CD14-positive monocyte (primary cell): Measurements from ENCODE around the gene TMOD3. TPM values are rescaled to one million over a fixed set of nuclear protein-coding genes. Genes with fewer than 3 reads are reported as not detected.

ENCODE experiments used
- DNase-seq, 3 donors: peaks; one replicate each; pipeline ENCODE4 v3.0.0-alpha.2; 2011 to 2022
- H2AFZ ChIP-seq: 2 replicates; pipeline ENCODE4 v1.6.0; 2012; ENCODE audit warnings: mild to moderate bottlenecking, low read depth, low read length, inconsistent platforms; ENCODE audit not compliant: insufficient read depth, poor library complexity, severe bottlenecking
- H3K27ac ChIP-seq, 2 donors: 1 replicate in 1 of 2; 2 replicates in 1 of 2; pipeline ENCODE4 v1.5.1; 2012 to 2013; ENCODE audit warnings: low read length in 2 of 2, control low read depth in 1 of 2, inconsistent platforms in 1 of 2, low read depth in 1 of 2, mild to moderate bottlenecking in 1 of 2
- H3K27me3 ChIP-seq, 2 donors: one replicate each; pipeline versions ENCODE4 v1.6.0 to v1.6.1; 2011 to 2013; ENCODE audit warnings: low read length in 2 of 2; ENCODE audit not compliant: control insufficient read depth in 2 of 2, insufficient read depth in 2 of 2
- H3K36me3 ChIP-seq, 2 donors: replicated peaks in 1 of 2; 1 replicate in 1 of 2; 2 replicates in 1 of 2; pipeline versions ENCODE4 v1.5.1 to v1.6.1; 2012 to 2013; ENCODE audit warnings: low read length in 2 of 2, control low read depth in 1 of 2, inconsistent platforms in 1 of 2, mild to moderate bottlenecking in 1 of 2; ENCODE audit not compliant: insufficient read depth in 2 of 2, control insufficient read depth in 1 of 2
- H3K4me1 ChIP-seq, 2 donors: 1 replicate in 1 of 2; 2 replicates in 1 of 2; pipeline versions ENCODE4 v1.5.1 to v1.6.1; 2012 to 2013; ENCODE audit warnings: low read length in 2 of 2, control low read depth in 1 of 2, inconsistent platforms in 1 of 2, mild to moderate bottlenecking in 1 of 2, moderate library complexity in 1 of 2; ENCODE audit not compliant: insufficient read depth in 2 of 2, control insufficient read depth in 1 of 2
- H3K4me2 ChIP-seq: replicated peaks from 2 replicates; pipeline ENCODE3; 2012; ENCODE audit warnings: low read length, moderate library complexity, mild to moderate bottlenecking; ENCODE audit not compliant: poor library complexity, severe bottlenecking; ENCODE audit errors: extremely low read depth
- H3K4me3 ChIP-seq, 3 experiments: fragments of 200-600 bp in 1 of 3; sonication (generic) in 1 of 3; replicated peaks in 1 of 3; 1 replicate in 2 of 3; 2 replicates in 1 of 3; pipeline ENCODE4 v1.5.1; 2011 to 2013; ENCODE audit warnings: low read length in 3 of 3, mild to moderate bottlenecking in 3 of 3, control low read depth in 2 of 3, low read depth in 2 of 3, inconsistent platforms in 1 of 3, moderate library complexity in 1 of 3
- H3K79me2 ChIP-seq: 2 replicates; pipeline ENCODE4 v1.6.0; 2012; ENCODE audit warnings: mild to moderate bottlenecking, control low read depth, inconsistent platforms, low read length, moderate library complexity; ENCODE audit not compliant: insufficient read depth
- H3K9ac ChIP-seq: 2 replicates; pipeline ENCODE4 v1.6.0; 2017; ENCODE audit warnings: low read length, mild to moderate bottlenecking; ENCODE audit not compliant: insufficient read depth, poor library complexity, severe bottlenecking
- H3K9me3 ChIP-seq, 2 donors: replicated peaks in 1 of 2; 1 replicate in 1 of 2; 2 replicates in 1 of 2; pipeline versions ENCODE4 v1.5.1 to v1.6.1; 2012 to 2013; ENCODE audit warnings: low read length in 2 of 2, control low read depth in 1 of 2; ENCODE audit not compliant: control insufficient read depth in 1 of 2, insufficient read depth in 1 of 2
- H4K20me1 ChIP-seq: 2 replicates; pipeline ENCODE4 v1.6.0; 2012; ENCODE audit warnings: mild to moderate bottlenecking, low read length, control low read depth, moderate library complexity; ENCODE audit not compliant: insufficient read depth
- H3K27ac Mint-ChIP-seq, 7 donors: one replicate each; pipeline ENCODE4 v1.8.0; 2020; ENCODE audit warnings: mild to moderate bottlenecking in 7 of 7, mixed read lengths in 7 of 7, moderate library complexity in 6 of 7, inconsistent platforms in 2 of 7
- H3K27me3 Mint-ChIP-seq, 3 donors: one replicate each; pipeline ENCODE4 v1.8.0; 2021 to 2022; ENCODE audit warnings: low read depth in 3 of 3, mild to moderate bottlenecking in 3 of 3, mixed read lengths in 3 of 3, moderate library complexity in 3 of 3, inconsistent platforms in 1 of 3
- H3K36me3 Mint-ChIP-seq, 2 donors: one replicate each; pipeline ENCODE4 v1.8.0; 2020; ENCODE audit warnings: mixed read lengths in 2 of 2, inconsistent platforms in 1 of 2, mild to moderate bottlenecking in 1 of 2
- H3K4me1 Mint-ChIP-seq: one replicate; pipeline ENCODE4 v1.8.0; 2020; ENCODE audit warnings: mild to moderate bottlenecking, mixed read lengths
- H3K4me3 Mint-ChIP-seq, 2 donors: one replicate each; pipeline ENCODE4 v1.8.0; 2020; ENCODE audit warnings: mild to moderate bottlenecking in 2 of 2, mixed read lengths in 2 of 2, moderate library complexity in 1 of 2
- H3K9me3 Mint-ChIP-seq, 7 donors: one replicate each; pipeline ENCODE4 v1.8.0; 2020 to 2022; ENCODE audit warnings: mixed read lengths in 7 of 7, mild to moderate bottlenecking in 6 of 7, moderate library complexity in 6 of 7, inconsistent platforms in 2 of 7
- CTCF ChIP-seq: fragments of 200-600 bp; IDR thresholded peaks from one replicate; pipeline ENCODE4 v1.8.0; 2022; ENCODE audit warnings: antibody characterized with exemption, mild to moderate bottlenecking
- WGBS: methylation state at CpG from one replicate; pipeline ENCODE4 v1.1.5; 2013; ENCODE audit warnings: missing lambda C conversion rate; ENCODE audit not compliant: insufficient coverage; 5-methylcytosine and 5-hydroxymethylcytosine counted together
- intact Hi-C, 2 donors: fragments of 100-400 bp; cut with micrococcal nuclease; formaldehyde crosslinking; loops; one replicate each; pipeline versions ENCODE4 v1.15.0 to v1.15.1; 2023
- polyA plus RNA-seq, 3 donors: library from polyadenylated mRNA; depleted of rRNA in 1 of 3; unstranded in 2 of 3; stranded (reverse) in 1 of 3; fragments of 300-500 nt in 2 of 3; fragments of >200 nt in 1 of 3; fragmentation: Illumina TruSeq in 2 of 3; gene quantifications; 1 replicate in 2 of 3; 2 replicates in 1 of 3; pipeline ENCODE4 v1.2.3, GENCODE V29; 2012 to 2021

The TMOD3 gene
- polyA plus RNA-seq, 3 donors: 7.7 to 34.8 (median 27.8) TPM

- H3K79me2 ChIP-seq: peaks cover 15% of the 10 kb centered on the region
- no peak overlapping the region for H3K4me3 ChIP-seq
- H2AFZ ChIP-seq: no peak overlapping the region
- Mint-ChIP-seq H3K27me3 (no peaks in the 10 kb centered on the region), H3K27ac (peak overlapping the region in 2 of 7 donors; percentile 32 to 33), H3K9me3 (peaks cover 0 to 3% (median 0%) of the 10 kb centered on the region in 7 donors), H3K4me1 (no peaks in the 10 kb centered on the region), H3K4me3 (no peak overlapping the region), H3K36me3 (peaks cover 36 to 55% of the 10 kb centered on the region in 2 donors)
- H3K4me1 ChIP-seq: no peaks in the 10 kb centered on the region
- WGBS: 100% methylated on average over 2 of the region's 9 CpGs
- intact Hi-C loops: loop anchor here in 1 of 2 donors (5.0 kb wide), 1 partner anchor 339 kb away; no protein-coding TSS in a partner anchor
- no peak overlapping the region for H3K9ac ChIP-seq
- peaks cover 31 to 72% of the 10 kb centered on the region in 2 donors for H3K36me3 ChIP-seq
- no peak for DNase-seq
- H4K20me1 ChIP-seq: peaks cover 38% of the 10 kb centered on the region
- H3K27me3 ChIP-seq: no peaks in the 10 kb centered on the region
- H3K4me2 ChIP-seq: no peak overlapping the region
- TF ChIP-seq CTCF: no peak
- H3K9me3 ChIP-seq: no peaks in the 10 kb centered on the region
- H3K27ac ChIP-seq: peak overlapping the region in 1 of 2 donors; percentile 43
Measured at GRCh38 chr15:51887887-51888592, 58.6 kb downstream of the TMOD3 start.

- peaks cover 32 to 73% of the 10 kb centered on the region in 2 donors for H3K36me3 ChIP-seq
- intact Hi-C loops: loop anchor here in 1 of 2 donors (5.0 kb wide), 1 partner anchor 339 kb away; no protein-coding TSS in a partner anchor
Measured at GRCh38 chr15:51888593-51889195, 59.2 kb downstream of the TMOD3 start.

More at GRCh38 chr15:51888593-51889195, 59.2 kb downstream of the TMOD3 start:
- Mint-ChIP-seq H3K36me3 (peaks cover 39 to 62% of the 10 kb centered on the region in 2 donors), H3K27me3 (no peaks in the 10 kb centered on the region), H3K27ac (peak overlapping the region in 1 of 7 donors; percentile 33), H3K4me1 (no peaks in the 10 kb centered on the region), H3K9me3 (peaks cover 0 to 3% (median 0%) of the 10 kb centered on the region in 7 donors), H3K4me3 (no peak overlapping the region)
- H3K79me2 ChIP-seq: peaks cover 8% of the 10 kb centered on the region
- H4K20me1 ChIP-seq: peaks cover 31% of the 10 kb centered on the region
- peak; percentile 87 for TF ChIP-seq CTCF
- peak in 2 of 3 donors; percentile 0 to 24 for DNase-seq
- no peak overlapping the region for H3K9ac ChIP-seq
- no peak overlapping the region for H3K4me3 ChIP-seq
- no peaks in the 10 kb centered on the region for H3K27me3 ChIP-seq
- H3K9me3 ChIP-seq: no peaks in the 10 kb centered on the region
- no peak overlapping the region for H3K27ac ChIP-seq
- H2AFZ ChIP-seq: no peak overlapping the region
- no peak overlapping the region for H3K4me2 ChIP-seq
- H3K4me1 ChIP-seq: no peaks in the 10 kb centered on the region
- no CpG with 5 or more reads among the region's 2 CpGs for WGBS
